HUES48 (cell line): ENCODE measurements around the gene RHBDD1.

Experiments used
- H3K27ac ChIP-seq: one replicate; pipeline ENCODE4 v1.7.0; 2013; ENCODE audit warnings: low read depth, low read length, inconsistent platforms
- H3K27me3 ChIP-seq: 2 replicates; pipeline ENCODE4 v1.6.1; 2013; ENCODE audit warnings: mild to moderate bottlenecking, low read length; ENCODE audit not compliant: control insufficient read depth, insufficient read depth
- H3K36me3 ChIP-seq: 2 replicates; pipeline ENCODE4 v1.6.1; 2013; ENCODE audit warnings: low read length; ENCODE audit not compliant: control insufficient read depth, insufficient read depth
- H3K4me1 ChIP-seq: 2 replicates; pipeline ENCODE4 v1.6.1; 2013; ENCODE audit warnings: mild to moderate bottlenecking, low read length; ENCODE audit not compliant: control insufficient read depth, insufficient read depth
- H3K4me3 ChIP-seq: 2 replicates; pipeline ENCODE4 v1.5.1; 2013; ENCODE audit warnings: mild to moderate bottlenecking, low read depth, low read length
- H3K9ac ChIP-seq: 2 replicates; pipeline ENCODE4 v1.6.1; 2013; ENCODE audit warnings: mild to moderate bottlenecking, low read depth, low read length, moderate library complexity
- H3K9me3 ChIP-seq: 2 replicates; pipeline ENCODE4 v1.6.1; 2013; ENCODE audit warnings: low read length; ENCODE audit not compliant: control insufficient read depth, insufficient read depth

RHBDD1 gene

GRCh38 chr2:227035711-227036367 lies 200.0 kb downstream of the RHBDD1 start:
- Histone ChIP-seq H3K27me3 (no peaks in the 10 kb centered on the region), H3K36me3 (no peaks in the 10 kb centered on the region), H3K9me3 (no peaks in the 10 kb centered on the region), H3K4me3 (no peak overlapping the region), H3K9ac (no peak overlapping the region), H3K4me1 (no peaks in the 10 kb centered on the region), H3K27ac (no peak overlapping the region)

- H3K9me3 ChIP-seq = no peaks in the 10 kb centered on the region
- no peaks in the 10 kb centered on the region for H3K27me3 ChIP-seq
- H3K9ac ChIP-seq = no peak overlapping the region
- H3K4me1 ChIP-seq = no peaks in the 10 kb centered on the region
- H3K4me3 ChIP-seq = no peak overlapping the region
- H3K36me3 ChIP-seq = no peaks in the 10 kb centered on the region
- H3K27ac ChIP-seq = no peak overlapping the region
These were observed 200.7 kb downstream of the RHBDD1 start for GRCh38 chr2:227036527-227036926.

GRCh38 chr2:227038550-227039189 lies 202.8 kb downstream of the RHBDD1 start:
- H3K36me3 ChIP-seq = no peaks in the 10 kb centered on the region
- H3K9ac ChIP-seq = no peak overlapping the region
- H3K27ac ChIP-seq = no peak overlapping the region
- H3K27me3 ChIP-seq = no peaks in the 10 kb centered on the region
- H3K4me3 ChIP-seq = no peak overlapping the region
- H3K9me3 ChIP-seq = no peaks in the 10 kb centered on the region
- no peaks in the 10 kb centered on the region for H3K4me1 ChIP-seq

GRCh38 chr2:227043981-227044380 lies 208.1 kb downstream of the RHBDD1 start:
- Histone ChIP-seq H3K9ac (no peak overlapping the region), H3K4me1 (no peaks in the 10 kb centered on the region), H3K27ac (no peak overlapping the region), H3K9me3 (no peaks in the 10 kb centered on the region), H3K27me3 (no peaks in the 10 kb centered on the region), H3K36me3 (no peaks in the 10 kb centered on the region), H3K4me3 (no peak overlapping the region)
